K562 (cell line): ENCODE data around the gene G6PC3. TPM values are rescaled to one million over a fixed set of nuclear protein-coding genes. Genes with fewer than 3 reads are reported as not detected.
A peak's percentile ranks its signal among the peaks of the same experiment; 100 is the strongest.

ENCODE experiments used
- ARHGAP35 ChIP-seq: fragments of 450-650 bp; IDR thresholded peaks from 2 replicates; pipeline ENCODE4 v1.6.1; 2018; ENCODE audit not compliant: partially characterized antibody
- CHD2 ChIP-seq: IDR thresholded peaks from 2 replicates; pipeline ENCODE4 v1.6.1; 2011; ENCODE audit warnings: low read depth, low read length
- DNMT1 ChIP-seq: fragments of 450-650 bp; IDR thresholded peaks from 2 replicates; pipeline ENCODE4 v1.6.1; 2016; ENCODE audit warnings: antibody characterized with exemption, mild to moderate bottlenecking
- EP400 ChIP-seq: fragments of 450-650 bp; IDR thresholded peaks from 2 replicates; pipeline ENCODE4 v1.6.1; 2017; ENCODE audit warnings: antibody characterized with exemption, mild to moderate bottlenecking, moderate library complexity
- FOXK1 ChIP-seq: sonication (generic); formaldehyde crosslinking; IDR thresholded peaks from 2 replicates; pipeline ENCODE4 v1.8.0; 2022; ENCODE audit warnings: missing genetic modification reagents, mild to moderate bottlenecking, borderline replicate concordance
- FOXK2 ChIP-seq, 2 experiments: fragments of 450-650 bp; IDR thresholded peaks in 1 of 2; conservative IDR thresholded peaks in 1 of 2; 2 replicates each; pipeline ENCODE4 v1.6.1; 2016; ENCODE audit warnings: low read depth in 2 of 2, mild to moderate bottlenecking in 1 of 2
- HDAC6 ChIP-seq: IDR thresholded peaks from 2 replicates; pipeline ENCODE4 v1.6.1; 2012; ENCODE audit warnings: low read depth, mild to moderate bottlenecking, control low read depth, inconsistent platforms, low read length, moderate library complexity
- JUND ChIP-seq, 2 experiments: IDR thresholded peaks; 2 replicates in 1 of 2; 3 replicates in 1 of 2; pipeline ENCODE4 v1.6.1; 2011; ENCODE audit warnings: borderline replicate concordance in 2 of 2, low read depth in 2 of 2, low read length in 2 of 2, improper control_type of control experiment in 1 of 2, missing biosample characterization in 1 of 2, missing genetic modification characterization in 1 of 2, missing genetic modification reagents in 1 of 2
- MEIS2 ChIP-seq: fragments of 450-650 bp; IDR thresholded peaks from 2 replicates; pipeline ENCODE4 v1.6.1; 2014; ENCODE audit warnings: mild to moderate bottlenecking; ENCODE audit not compliant: partially characterized antibody
- MYNN ChIP-seq, 2 experiments: sonication (generic); formaldehyde crosslinking in 1 of 2; IDR thresholded peaks; 2 replicates each; pipeline versions ENCODE4 v1.5.0 to v1.6.1; 2016 to 2020; ENCODE audit warnings: antibody characterized with exemption in 1 of 2, missing genetic modification reagents in 1 of 2
- NEUROD1 ChIP-seq: fragments of 150-350 bp; IDR thresholded peaks from 2 replicates; pipeline ENCODE4 v1.6.1; 2014; ENCODE audit warnings: borderline replicate concordance, low read length, low read depth; ENCODE audit not compliant: partially characterized antibody
- RCOR1 ChIP-seq, 2 experiments: IDR thresholded peaks; 2 replicates each; pipeline ENCODE4 v1.6.1; 2012; ENCODE audit warnings: low read depth in 2 of 2, low read length in 2 of 2, borderline replicate concordance in 1 of 2, improper control_type of control experiment in 1 of 2
- SLC30A9 ChIP-seq: fragments of 250-450 bp; sonication (Bioruptor Pico); IDR thresholded peaks from 2 replicates; pipeline ENCODE4 v1.8.0; 2022; ENCODE audit warnings: mild to moderate bottlenecking, moderate library complexity
- STAT5B ChIP-seq: fragments of 250-450 bp; sonication (Bioruptor Pico); IDR thresholded peaks from 2 replicates; pipeline ENCODE4 v1.8.0; 2021; ENCODE audit warnings: mild to moderate bottlenecking, inconsistent platforms
- TAF9B ChIP-seq: fragments of 450-650 bp; IDR thresholded peaks from 2 replicates; pipeline ENCODE4 v1.6.1; 2018; ENCODE audit warnings: mild to moderate bottlenecking; ENCODE audit not compliant: partially characterized antibody
- TRIM24 ChIP-seq, 2 experiments: fragments of 450-650 bp; IDR thresholded peaks; 2 replicates each; pipeline ENCODE4 v1.6.1; 2016
- ZBTB7A ChIP-seq: IDR thresholded peaks from 2 replicates; pipeline ENCODE4 v1.6.1; 2011; ENCODE audit warnings: low read depth, mild to moderate bottlenecking, low read length, moderate library complexity, borderline replicate concordance; ENCODE audit not compliant: control insufficient read depth
- ZNF217 ChIP-seq: sonication (generic); formaldehyde crosslinking; IDR thresholded peaks from 2 replicates; pipeline ENCODE4 v1.8.0; 2022; ENCODE audit warnings: mild to moderate bottlenecking, missing genetic modification reagents
- ZNF311 ChIP-seq: fragments of 250-450 bp; sonication (Bioruptor Pico); IDR thresholded peaks from 2 replicates; pipeline ENCODE4 v1.4.0; 2020; ENCODE audit warnings: mild to moderate bottlenecking, moderate library complexity
- ZNF347 ChIP-seq: fragments of 450-650 bp; formaldehyde crosslinking; IDR thresholded peaks from 2 replicates; pipeline ENCODE4 v1.4.0; 2020; ENCODE audit warnings: low read depth, mild to moderate bottlenecking, moderate library complexity
- ZNF398 ChIP-seq: fragments of 250-450 bp; sonication (Bioruptor Pico); IDR thresholded peaks from 2 replicates; pipeline ENCODE4 v1.8.0; 2021; ENCODE audit warnings: moderate library complexity, mild to moderate bottlenecking, inconsistent platforms
- ZNF41 ChIP-seq: fragments of 250-450 bp; sonication (Bioruptor Pico); conservative IDR thresholded peaks from 2 replicates; pipeline ENCODE4 v1.4.0; 2020; ENCODE audit warnings: mild to moderate bottlenecking
- polyA plus RNA-seq, 8 experiments: library from polyadenylated mRNA; depleted of rRNA in 4 of 8; stranded (reverse) in 5 of 8; unstranded in 3 of 8; fragments of >200 nt; fragmentation: Nextera tagmentation in 2 of 8; fragmentation: Illumina TruSeq in 1 of 8; extraction: Ambion mirVana in 2 of 8; extraction: Trizol in 1 of 8; gene quantifications; 2 replicates each; pipeline versions ENCODE4 v1.2.1 to v1.2.3, GENCODE V29; 2011 to 2014; ENCODE audit warnings: inconsistent platforms in 1 of 8, missing spikeins in 1 of 8
- total RNA-seq, 7 experiments: library from RNA; depleted of rRNA in 6 of 7; stranded (reverse); fragments of >200 nt in 6 of 7; fragmentation: Illumina TruSeq in 2 of 7; extraction: Trizol in 2 of 7; gene quantifications; 2 replicates each; pipeline versions ENCODE4 v1.2.1 to v1.2.3, GENCODE V29; 2011 to 2021; ENCODE audit warnings: low replicate concordance in 1 of 7
- TF ChIP-seq, protein P1 (sequence below): fragments of 200-800 bp; sonication (Bioruptor generic); IDR thresholded peaks from 2 replicates; pipeline ENCODE4 v1.6.1; 2017; ENCODE audit warnings: missing genetic modification characterization, missing compliant biosample characterization
- TF ChIP-seq, protein P2 (sequence below): sonication (generic); IDR thresholded peaks from 2 replicates; pipeline ENCODE4 v1.6.1; 2016

The G6PC3 gene
- total and polyA plus RNA-seq, 9 of the 15 experiments (the other 6 are each of a cell fraction or from before 2014, with no cell fraction given) = 10.4 to 57.8 (median 31.1) TPM

GRCh38 chr17:44066204-44066930 is 4.2 kb upstream of the G6PC3 start, which contains the start of gene LSM12 (continued):
- no peak for TF ChIP-seq TRIM24 (IDR thresholded peaks at IDR 0.05)
- no peak for TF ChIP-seq ZNF347 (CRISPR knock-in tag)
- no peak for TF ChIP-seq FOXK2 (conservative IDR thresholded peaks at IDR 0.05 in 1 of 2, IDR thresholded peaks at IDR 0.05 in 1 of 2; ENCODE audit: low read depth in 2 of 2)
- no peak for TF ChIP-seq ZNF398 (CRISPR knock-in tag)
- no peak for TF ChIP-seq MYNN (IDR thresholded peaks at IDR 0.05)
- no peak for TF ChIP-seq MYNN (CRISPR knock-in tag; IDR thresholded peaks at IDR 0.05)
- TF ChIP-seq DNMT1 = no peak
- no peak for TF ChIP-seq RCOR1 (IDR thresholded peaks at IDR 0.05; ENCODE audit: borderline replicate concordance in 1 of 2, low read depth in 2 of 2, low read length in 2 of 2)
- TF ChIP-seq, protein P1, sequence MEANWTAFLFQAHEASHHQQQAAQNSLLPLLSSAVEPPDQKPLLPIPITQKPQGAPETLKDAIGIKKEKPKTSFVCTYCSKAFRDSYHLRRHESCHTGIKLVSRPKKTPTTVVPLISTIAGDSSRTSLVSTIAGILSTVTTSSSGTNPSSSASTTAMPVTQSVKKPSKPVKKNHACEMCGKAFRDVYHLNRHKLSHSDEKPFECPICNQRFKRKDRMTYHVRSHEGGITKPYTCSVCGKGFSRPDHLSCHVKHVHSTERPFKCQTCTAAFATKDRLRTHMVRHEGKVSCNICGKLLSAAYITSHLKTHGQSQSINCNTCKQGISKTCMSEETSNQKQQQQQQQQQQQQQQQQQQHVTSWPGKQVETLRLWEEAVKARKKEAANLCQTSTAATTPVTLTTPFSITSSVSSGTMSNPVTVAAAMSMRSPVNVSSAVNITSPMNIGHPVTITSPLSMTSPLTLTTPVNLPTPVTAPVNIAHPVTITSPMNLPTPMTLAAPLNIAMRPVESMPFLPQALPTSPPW (CRISPR knock-in tag) = peak; percentile 84
- TF ChIP-seq ZNF311 (CRISPR knock-in tag) = no peak
- 0 out of 2 replicates have a peak, but pooled peaks have one; percentile 25 for TF ChIP-seq JUND (IDR thresholded peaks at IDR 0.05; ENCODE audit: borderline replicate concordance, low read depth, low read length)
- TF ChIP-seq JUND (tag; IDR thresholded peaks at IDR 0.05; ENCODE audit: borderline replicate concordance, low read depth, low read length) = no peak; the same call in 2 of the 3 replicates
- TF ChIP-seq TAF9B = peak; percentile 81
- no peak for TF ChIP-seq ZNF41 (CRISPR knock-in tag)
- peak; percentile 38 for TF ChIP-seq MEIS2
- peak; percentile 58; the same call in 1 of the 2 replicates for TF ChIP-seq EP400
- TF ChIP-seq ZNF217 (CRISPR knock-in tag) = no peak
- TF ChIP-seq ZBTB7A = peak; percentile 57; the same call in 1 of the 2 replicates
- TF ChIP-seq ARHGAP35 = no peak
- no peak for TF ChIP-seq SLC30A9 (CRISPR knock-in tag)
- TF ChIP-seq HDAC6 = no peak
- TF ChIP-seq CHD2 = peak; percentile 54; the same call in 1 of the 2 replicates
- no peak for TF ChIP-seq FOXK1 (CRISPR knock-in tag)
- TF ChIP-seq NEUROD1 = no peak
- TF ChIP-seq, protein P2, sequence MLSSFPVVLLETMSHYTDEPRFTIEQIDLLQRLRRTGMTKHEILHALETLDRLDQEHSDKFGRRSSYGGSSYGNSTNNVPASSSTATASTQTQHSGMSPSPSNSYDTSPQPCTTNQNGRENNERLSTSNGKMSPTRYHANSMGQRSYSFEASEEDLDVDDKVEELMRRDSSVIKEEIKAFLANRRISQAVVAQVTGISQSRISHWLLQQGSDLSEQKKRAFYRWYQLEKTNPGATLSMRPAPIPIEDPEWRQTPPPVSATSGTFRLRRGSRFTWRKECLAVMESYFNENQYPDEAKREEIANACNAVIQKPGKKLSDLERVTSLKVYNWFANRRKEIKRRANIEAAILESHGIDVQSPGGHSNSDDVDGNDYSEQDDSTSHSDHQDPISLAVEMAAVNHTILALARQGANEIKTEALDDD = no peak
- no peak for TF ChIP-seq STAT5B (CRISPR knock-in tag)
